Neuronal stem cell (in vitro differentiated cells): ENCODE data around the gene OXLD1.

ENCODE experiments used
- DNase-seq: peaks from one replicate; pipeline ENCODE4 v3.0.0-alpha.2; 2013; ENCODE audit warnings: low spot score
- H2AFZ ChIP-seq: one replicate; pipeline ENCODE4 v1.6.1; 2013; ENCODE audit warnings: mild to moderate bottlenecking, low read length, inconsistent platforms
- H2AK5ac ChIP-seq: 2 replicates; pipeline ENCODE4 v1.6.1; 2013; ENCODE audit warnings: low read depth, mild to moderate bottlenecking, inconsistent platforms, low read length, moderate library complexity, mixed read lengths
- H2BK120ac ChIP-seq: 2 replicates; pipeline ENCODE4 v1.6.1; 2013; ENCODE audit warnings: low read depth, mild to moderate bottlenecking, inconsistent platforms, low read length, moderate library complexity, mixed read lengths
- H2BK12ac ChIP-seq: one replicate; pipeline ENCODE4 v1.6.1; 2013; ENCODE audit warnings: low read length, inconsistent platforms
- H2BK15ac ChIP-seq: 2 replicates; pipeline ENCODE4 v1.6.1; 2013; ENCODE audit warnings: mild to moderate bottlenecking, low read length, inconsistent platforms, mixed read lengths
- H2BK5ac ChIP-seq: one replicate; pipeline ENCODE4 v1.6.1; 2013; ENCODE audit warnings: inconsistent platforms, mild to moderate bottlenecking, low read length, moderate library complexity
- H3K14ac ChIP-seq: one replicate; pipeline ENCODE4 v1.6.1; 2013; ENCODE audit warnings: low read length, inconsistent platforms
- H3K18ac ChIP-seq: 2 replicates; pipeline ENCODE4 v1.6.1; 2013; ENCODE audit warnings: low read length, inconsistent platforms
- H3K23ac ChIP-seq: 2 replicates; pipeline ENCODE4 v1.6.1; 2013; ENCODE audit warnings: low read depth, mild to moderate bottlenecking, mixed read lengths, low read length, inconsistent platforms; ENCODE audit not compliant: poor library complexity
- H3K27ac ChIP-seq: replicated peaks from 3 replicates; pipeline ENCODE4 v1.5.1; 2013; ENCODE audit warnings: low read length, inconsistent platforms
- H3K27me3 ChIP-seq, 3 experiments: 2 replicates each; pipeline ENCODE4 v1.6.1; 2013; ENCODE audit warnings: low read length in 3 of 3, mild to moderate bottlenecking in 2 of 3, inconsistent platforms in 1 of 3, low read depth in 1 of 3, mixed read lengths in 1 of 3, moderate library complexity in 1 of 3; ENCODE audit not compliant: control insufficient read depth in 3 of 3, insufficient read depth in 3 of 3
- H3K36me3 ChIP-seq, 2 donors: replicated peaks in 1 of 2; 2 replicates each; pipeline ENCODE4 v1.6.1; 2013; ENCODE audit warnings: low read length in 2 of 2; ENCODE audit not compliant: control insufficient read depth in 2 of 2, insufficient read depth in 2 of 2
- H3K4ac ChIP-seq: 2 replicates; pipeline ENCODE4 v1.6.1; 2013; ENCODE audit warnings: inconsistent platforms, mild to moderate bottlenecking, low read length, moderate library complexity
- H3K4me1 ChIP-seq, 2 donors: 1 replicate in 1 of 2; 2 replicates in 1 of 2; pipeline ENCODE4 v1.6.1; 2013; ENCODE audit warnings: low read length in 2 of 2, low read depth in 1 of 2; ENCODE audit not compliant: control insufficient read depth in 2 of 2, insufficient read depth in 1 of 2
- H3K4me2 ChIP-seq: one replicate; pipeline ENCODE4 v1.6.1; 2013; ENCODE audit warnings: mild to moderate bottlenecking, low read length, inconsistent platforms; ENCODE audit not compliant: insufficient read depth, poor library complexity, severe bottlenecking
- H3K4me3 ChIP-seq, 2 donors: 2 replicates each; pipeline ENCODE4 v1.5.1; 2013; ENCODE audit warnings: low read length in 2 of 2, mild to moderate bottlenecking in 2 of 2, inconsistent platforms in 1 of 2, moderate library complexity in 1 of 2
- H3K79me1 ChIP-seq: one replicate; pipeline ENCODE4 v1.6.1; 2013; ENCODE audit warnings: low read depth, mild to moderate bottlenecking, inconsistent platforms, low read length, moderate library complexity
- H3K9ac ChIP-seq: one replicate; pipeline ENCODE4 v1.6.1; 2013; ENCODE audit warnings: mild to moderate bottlenecking, low read depth, low read length, inconsistent platforms; ENCODE audit not compliant: poor library complexity
- H3K9me3 ChIP-seq, 2 donors: replicated peaks in 1 of 2; 2 replicates each; pipeline versions ENCODE3 to v1.6.1; 2013; ENCODE audit warnings: low read length in 2 of 2, mild to moderate bottlenecking in 2 of 2, inconsistent platforms in 1 of 2, low read depth in 1 of 2, mixed read lengths in 1 of 2, moderate library complexity in 1 of 2; ENCODE audit not compliant: control insufficient read depth in 2 of 2, insufficient read depth in 1 of 2
- H4K8ac ChIP-seq: one replicate; pipeline ENCODE4 v1.6.1; 2013; ENCODE audit warnings: low read depth, mild to moderate bottlenecking, inconsistent platforms, low read length, moderate library complexity
- H4K91ac ChIP-seq: one replicate; pipeline ENCODE4 v1.6.1; 2013; ENCODE audit warnings: low read length, low read depth, mild to moderate bottlenecking, inconsistent platforms; ENCODE audit not compliant: poor library complexity
- WGBS, 2 donors: extraction: QIAGEN DNeasy Blood & Tissue Kit; methylation state at CpG; one replicate each; pipeline ENCODE4 v1.1.7; 2013; ENCODE audit warnings: missing lambda C conversion rate in 2 of 2, mixed read lengths in 1 of 2; ENCODE audit not compliant: insufficient read length in 2 of 2, insufficient replicate concordance in 1 of 2; ENCODE audit errors: extremely low coverage in 2 of 2; 5-methylcytosine and 5-hydroxymethylcytosine counted together

Gene OXLD1

DNA sequence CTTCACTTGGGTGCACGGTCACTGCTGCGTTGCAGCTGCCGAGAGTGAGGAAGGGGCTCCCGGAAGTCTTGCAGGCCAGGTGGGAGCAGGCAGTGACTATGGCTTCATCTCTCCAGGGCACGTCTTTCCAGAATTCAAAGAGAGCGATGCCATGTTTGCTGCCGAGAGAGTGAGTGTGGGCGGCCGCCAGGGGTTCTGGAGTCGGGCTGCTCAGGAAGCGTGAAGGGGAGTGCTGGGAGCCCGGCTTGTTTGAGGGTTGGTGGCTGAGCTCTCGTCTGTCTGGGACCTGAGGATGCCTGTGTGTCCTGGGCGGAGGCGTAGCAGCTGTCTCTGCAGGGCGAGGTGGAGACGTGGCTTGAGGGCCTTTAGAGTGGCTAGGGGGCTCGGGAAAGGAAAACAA, 23.7 kb upstream of the OXLD1 start:
- no CpG with 5 or more reads among the region's 18 CpGs for WGBS, 2 donors
- H2AFZ ChIP-seq, result no peak overlapping the region
- H4K8ac ChIP-seq, result no peak overlapping the region
- no peak overlapping the region for H3K9ac ChIP-seq
- no peak overlapping the region for H3K23ac ChIP-seq
- no peak overlapping the region for H2BK5ac ChIP-seq
- H3K18ac ChIP-seq, result no peak overlapping the region
- no peak overlapping the region for H3K4me2 ChIP-seq
- no peak overlapping the region for H4K91ac ChIP-seq
- no peak overlapping the region for H2BK120ac ChIP-seq
- no peaks in the 10 kb centered on the region for H3K9me3 ChIP-seq
- H3K79me1 ChIP-seq, result peaks cover 18% of the 10 kb centered on the region
- no peak overlapping the region for H3K14ac ChIP-seq
- H2BK12ac ChIP-seq, result no peak overlapping the region
- no peak overlapping the region for H2BK15ac ChIP-seq
- H3K27me3 ChIP-seq, result no peaks in the 10 kb centered on the region
- H3K4me1 ChIP-seq, result peaks cover 0 to 2% of the 10 kb centered on the region in 2 donors
- H3K27ac ChIP-seq, result no peak overlapping the region
- H3K4me3 ChIP-seq, result no peak overlapping the region
- peaks cover 63 to 98% of the 10 kb centered on the region in 2 donors for H3K36me3 ChIP-seq
- H3K4ac ChIP-seq, result no peak overlapping the region
- DNase-seq, result no peak
- H2AK5ac ChIP-seq, result no peak overlapping the region

DNA sequence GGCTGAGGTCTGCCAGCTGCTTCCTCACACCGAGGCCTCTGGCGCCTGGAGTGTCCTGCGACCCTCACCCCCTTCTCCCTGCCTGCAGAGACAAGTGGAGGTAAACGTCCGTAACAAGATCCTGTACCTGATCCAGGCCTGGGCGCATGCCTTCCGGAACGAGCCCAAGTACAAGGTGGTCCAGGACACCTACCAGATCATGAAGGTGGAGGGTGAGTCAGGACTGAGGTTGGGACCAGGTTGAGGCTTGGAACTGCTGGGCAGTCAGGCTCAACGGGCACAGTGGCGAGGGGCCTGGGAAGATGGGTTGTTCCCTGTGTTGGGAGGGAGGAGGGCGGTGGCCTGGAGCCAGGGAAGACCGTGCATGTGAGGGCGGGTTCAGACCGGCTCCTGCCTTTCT, 22.2 kb upstream of the OXLD1 start:
- no peaks in the 10 kb centered on the region for H3K27me3 ChIP-seq
- no CpG with 5 or more reads among the region's 14 CpGs for WGBS, 2 donors
- peak overlapping the region in 1 of 2 donors; percentile 58 for H3K4me3 ChIP-seq
- H2BK5ac ChIP-seq, result no peak overlapping the region
- no peak overlapping the region for H4K8ac ChIP-seq
- no peak overlapping the region for H2AFZ ChIP-seq
- H4K91ac ChIP-seq, result no peak overlapping the region
- no peak overlapping the region for H2BK120ac ChIP-seq
- no peak overlapping the region for H2BK15ac ChIP-seq
- H3K18ac ChIP-seq, result no peak overlapping the region
- no peak overlapping the region for H2AK5ac ChIP-seq
- no peak overlapping the region for H3K4me2 ChIP-seq
- H2BK12ac ChIP-seq, result no peak overlapping the region
- peaks cover 54 to 84% of the 10 kb centered on the region in 2 donors for H3K36me3 ChIP-seq
- H3K4ac ChIP-seq, result no peak overlapping the region
- H3K9ac ChIP-seq, result peak overlapping the region; percentile 70
- H3K23ac ChIP-seq, result peak overlapping the region; percentile 73
- no peaks in the 10 kb centered on the region for H3K9me3 ChIP-seq
- H3K4me1 ChIP-seq, result peaks cover 4 to 8% of the 10 kb centered on the region in 2 donors
- DNase-seq, result no peak
- H3K79me1 ChIP-seq, result peaks cover 27% of the 10 kb centered on the region
- H3K27ac ChIP-seq, result no peak overlapping the region
- no peak overlapping the region for H3K14ac ChIP-seq

DNA sequence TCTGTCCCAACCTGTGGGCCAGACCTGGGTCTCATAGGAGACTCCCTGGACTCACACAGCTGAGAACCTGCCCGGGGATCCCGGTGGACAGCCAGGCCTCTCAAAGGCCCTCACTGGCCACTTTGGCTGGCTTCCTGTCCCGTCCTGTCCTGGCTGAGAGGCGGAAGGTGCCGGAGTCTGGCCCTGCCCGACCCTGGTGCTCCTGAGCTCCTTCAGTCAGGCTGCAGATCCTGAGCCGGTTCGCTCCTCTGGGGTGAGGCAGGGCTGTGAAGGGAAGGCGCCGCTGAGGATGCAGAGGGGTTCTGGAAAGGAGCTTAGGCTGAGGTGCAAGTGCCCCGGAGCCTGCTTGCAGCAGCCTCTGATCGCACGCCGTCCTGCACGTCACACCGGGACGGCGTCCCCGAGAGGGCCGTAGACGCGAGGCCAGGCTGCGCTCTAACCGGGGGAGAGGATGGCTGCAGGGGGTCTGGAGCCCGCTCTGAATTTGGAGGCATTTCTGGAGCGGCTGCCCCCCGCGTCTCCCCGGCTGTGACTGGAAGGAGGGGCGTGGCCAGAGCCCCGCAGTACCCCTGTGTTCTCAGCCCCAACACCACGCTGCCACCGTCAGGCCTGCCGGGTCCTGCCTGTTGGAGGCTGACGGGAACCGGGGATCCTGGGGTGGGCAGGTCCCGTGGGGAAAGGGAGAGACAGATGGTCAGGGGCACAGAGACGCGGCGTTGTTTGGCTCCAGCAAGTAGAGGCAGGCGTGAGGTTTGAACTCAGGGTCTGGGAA, 21.6 kb upstream of the OXLD1 start:
- Histone ChIP-seq H3K4me3 (peak overlapping the region in 1 of 2 donors; percentile 15), H2BK15ac (no peak overlapping the region), H3K14ac (no peak overlapping the region), H3K23ac (peak overlapping the region; percentile 73), H3K9ac (no peak overlapping the region), H2AK5ac (no peak overlapping the region), H4K8ac (no peak overlapping the region), H3K18ac (no peak overlapping the region), H3K27me3 (no peaks in the 10 kb centered on the region), H2AFZ (no peak overlapping the region), H2BK120ac (no peak overlapping the region), H3K9me3 (no peaks in the 10 kb centered on the region), H3K4ac (no peak overlapping the region), H4K91ac (peak overlapping the region; percentile 85), H2BK12ac (no peak overlapping the region), H3K4me1 (peaks cover 4 to 8% of the 10 kb centered on the region in 2 donors), H3K4me2 (no peak overlapping the region), H3K79me1 (peaks cover 31% of the 10 kb centered on the region), H3K36me3 (peaks cover 49 to 79% of the 10 kb centered on the region in 2 donors), H2BK5ac (no peak overlapping the region), H3K27ac (no peak overlapping the region)
- no CpG with 5 or more reads among the region's 41 CpGs for WGBS, 2 donors
- DNase-seq, result no peak

DNA sequence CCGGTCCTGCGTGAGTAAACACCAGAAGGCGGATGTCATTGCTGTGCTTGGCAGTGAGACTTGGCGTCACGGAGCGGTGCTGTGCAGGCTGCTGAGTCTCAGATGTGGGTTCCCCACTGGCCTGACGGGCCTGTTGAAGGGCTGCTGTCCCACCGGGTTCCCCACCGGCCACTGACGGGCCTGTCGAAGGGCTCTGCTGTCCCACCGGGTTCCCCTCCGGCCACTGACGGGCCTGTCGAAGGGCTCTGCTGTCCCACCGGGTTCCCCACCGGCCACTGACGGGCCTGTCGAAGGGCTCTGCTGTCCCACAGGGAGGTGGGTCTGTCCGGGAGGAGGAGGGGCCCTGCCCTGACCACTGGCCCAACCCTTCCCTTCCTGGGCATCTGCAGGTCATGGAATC, 20.2 kb upstream of the OXLD1 start:
- no peak overlapping the region for H4K91ac ChIP-seq
- WGBS, 2 donors, result no CpG with 5 or more reads among the region's 20 CpGs
- no peak overlapping the region for H2AK5ac ChIP-seq
- H2BK12ac ChIP-seq, result no peak overlapping the region
- H3K4me3 ChIP-seq, result no peak overlapping the region
- no peak overlapping the region for H3K4me2 ChIP-seq
- H2BK5ac ChIP-seq, result no peak overlapping the region
- peaks cover 9 to 14% of the 10 kb centered on the region in 2 donors for H3K4me1 ChIP-seq
- H3K4ac ChIP-seq, result no peak overlapping the region
- no peak overlapping the region for H3K14ac ChIP-seq
- peaks cover 42 to 70% of the 10 kb centered on the region in 2 donors for H3K36me3 ChIP-seq
- no peak for DNase-seq
- H3K23ac ChIP-seq, result peak overlapping the region; percentile 3
- H2BK120ac ChIP-seq, result no peak overlapping the region
- H3K18ac ChIP-seq, result no peak overlapping the region
- H3K27ac ChIP-seq, result no peak overlapping the region
- H4K8ac ChIP-seq, result no peak overlapping the region
- H3K9me3 ChIP-seq, result no peaks in the 10 kb centered on the region
- no peaks in the 10 kb centered on the region for H3K27me3 ChIP-seq
- no peak overlapping the region for H2BK15ac ChIP-seq
- peaks cover 32% of the 10 kb centered on the region for H3K79me1 ChIP-seq
- H3K9ac ChIP-seq, result no peak overlapping the region
- no peak overlapping the region for H2AFZ ChIP-seq
